Activated naive CD4-positive, alpha-beta T cell treated with anti-CD3 and anti-CD28 coated beads, Interleukin-2, amount 50 U/mL, for 24 hours (primary cell): ENCODE measurements around the gene KRTAP10-6.
"Not testable (repeated sequence)": the region's sequence is repeated elsewhere in the genome, so short reads cannot be mapped to it uniquely, and the experiment has no call there.

ENCODE experiments used
- H3K27ac Mint-ChIP-seq: one replicate; pipeline ENCODE4 v1.8.0; 2021; ENCODE audit warnings: mild to moderate bottlenecking, mixed read lengths
- H3K27me3 Mint-ChIP-seq: one replicate; pipeline ENCODE4 v1.8.0; 2021; ENCODE audit warnings: mixed read lengths
- H3K36me3 Mint-ChIP-seq: one replicate; pipeline ENCODE4 v1.8.0; 2021; ENCODE audit warnings: mixed read lengths
- H3K4me1 Mint-ChIP-seq: one replicate; pipeline ENCODE4 v1.8.0; 2021; ENCODE audit warnings: mixed read lengths
- H3K4me3 Mint-ChIP-seq: one replicate; pipeline ENCODE4 v1.8.0; 2021; ENCODE audit warnings: mild to moderate bottlenecking, mixed read lengths
- H3K9me3 Mint-ChIP-seq: one replicate; pipeline ENCODE4 v1.8.0; 2021; ENCODE audit warnings: mixed read lengths

Gene KRTAP10-6

DNA sequence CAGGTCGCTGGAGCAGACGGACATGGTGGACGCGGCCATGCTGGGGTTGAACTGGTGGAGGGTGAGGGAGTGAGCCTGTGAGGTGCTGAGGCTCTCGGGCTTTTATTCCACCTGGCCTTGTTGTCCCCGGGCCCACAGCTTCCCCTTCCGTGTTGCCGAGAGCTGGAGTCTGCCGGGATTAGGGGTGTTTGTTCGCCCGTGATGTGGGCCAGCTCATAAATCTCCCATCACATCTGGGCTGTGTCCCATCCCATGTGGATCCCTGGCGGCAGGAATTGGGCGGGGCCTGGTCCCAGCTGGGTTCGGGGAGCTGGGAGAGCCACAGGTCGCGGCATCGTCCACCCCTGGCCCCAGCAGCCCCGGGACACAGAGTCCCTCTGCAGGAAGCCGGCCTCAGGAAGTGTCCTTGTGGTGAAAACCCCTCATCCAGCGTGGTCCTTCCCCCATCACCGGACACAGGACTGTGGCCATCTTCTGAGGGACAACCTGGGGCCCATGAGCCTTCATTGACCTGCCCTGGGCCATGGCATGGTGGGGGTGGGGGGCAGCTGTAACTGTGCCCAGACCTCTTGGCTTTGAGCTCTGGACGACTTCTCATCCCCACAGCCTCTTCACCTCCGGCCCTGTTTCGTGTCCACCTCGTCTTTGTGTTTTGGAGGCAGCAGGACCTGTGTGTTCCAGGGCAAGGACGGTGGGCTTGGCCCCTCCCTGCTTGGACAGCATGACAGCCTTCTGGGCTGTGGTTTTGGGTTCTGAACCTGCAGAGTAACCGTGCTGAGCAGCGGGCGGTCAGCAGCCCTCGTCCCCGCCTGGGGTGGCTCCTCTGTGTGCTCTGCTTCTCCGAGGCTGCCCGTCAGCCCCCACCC is at the start of gene KRTAP10-6:
Gene KRTAP10-6, minus strand, starts transcription at position 60 of the 866 bp plus-strand sequence. Its CDS starts 21 bp downstream, at position 39.
- Mint-ChIP-seq H3K9me3 (no peaks in the 10 kb centered on the region), H3K36me3 (no peaks in the 10 kb centered on the region), H3K27me3 (no peaks in the 10 kb centered on the region), H3K4me1 (peaks cover 3% of the 10 kb centered on the region), H3K27ac (no peak within 1 kb of the TSS), H3K4me3 (no peak within 1 kb of the TSS)

DNA sequence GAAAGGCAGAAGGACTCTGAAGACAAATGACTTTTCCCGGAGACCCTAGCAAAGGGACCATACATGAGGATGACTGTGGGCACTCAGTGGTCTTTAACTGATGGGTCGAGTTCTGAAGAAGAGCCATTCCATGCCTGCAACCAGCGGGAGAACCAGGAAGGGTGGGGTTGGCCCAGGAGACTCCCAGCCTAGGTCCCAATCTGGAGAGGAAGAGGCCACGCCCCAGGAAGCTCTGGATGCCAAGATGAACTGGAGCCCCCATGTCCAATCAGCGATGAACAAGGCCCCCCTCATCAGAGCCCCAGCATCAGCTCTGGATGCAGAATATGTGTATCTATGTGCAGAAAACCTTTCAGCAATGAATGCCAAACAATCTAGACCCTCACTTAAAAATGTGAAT is 48.5 kb upstream of the KRTAP10-6 start:
- Mint-ChIP-seq H3K9me3 (peaks cover 22% of the 10 kb centered on the region), H3K27ac (no peak overlapping the region), H3K36me3 (peaks cover 8% of the 10 kb centered on the region), H3K4me1 (no peaks in the 10 kb centered on the region), H3K27me3 (no peaks in the 10 kb centered on the region), H3K4me3 (no peak overlapping the region)

DNA sequence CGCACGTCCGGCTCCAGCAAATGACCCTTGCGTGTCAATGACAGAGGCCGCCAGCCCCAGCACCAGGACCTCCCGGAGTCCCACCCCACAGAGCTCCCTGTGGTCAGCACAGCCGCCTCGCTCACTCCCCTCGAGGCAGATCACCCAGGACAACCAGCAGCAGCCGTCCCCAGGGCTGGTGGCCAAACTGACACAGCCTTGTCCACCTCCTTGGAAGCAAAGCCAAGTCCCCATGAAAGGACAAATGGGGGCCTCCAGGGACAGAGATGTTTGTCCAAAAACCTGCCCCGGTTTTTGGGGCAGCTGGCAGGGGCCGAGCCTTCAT is 47.0 kb upstream of the KRTAP10-6 start:
- peaks cover 17% of the 10 kb centered on the region for H3K9me3 Mint-ChIP-seq
- no peak overlapping the region for H3K4me3 Mint-ChIP-seq
- H3K27ac Mint-ChIP-seq, result peak overlapping the region; percentile 65

GRCh38 chr21:44638506-44639330 is 46.4 kb upstream of the KRTAP10-6 start:
- not testable (repeated sequence) for H3K4me1 Mint-ChIP-seq, H3K4me3 Mint-ChIP-seq, H3K27me3 Mint-ChIP-seq, H3K36me3 Mint-ChIP-seq
- Mint-ChIP-seq H3K27ac (peak overlapping the region; percentile 65), H3K9me3 (peaks cover 21% of the 10 kb centered on the region)

More for the DNA sequence above, 47.0 kb upstream of the KRTAP10-6 start:
- no peaks in the 10 kb centered on the region for H3K4me1 Mint-ChIP-seq
- no peaks in the 10 kb centered on the region for H3K27me3 Mint-ChIP-seq
- peaks cover 2% of the 10 kb centered on the region for H3K36me3 Mint-ChIP-seq

DNA sequence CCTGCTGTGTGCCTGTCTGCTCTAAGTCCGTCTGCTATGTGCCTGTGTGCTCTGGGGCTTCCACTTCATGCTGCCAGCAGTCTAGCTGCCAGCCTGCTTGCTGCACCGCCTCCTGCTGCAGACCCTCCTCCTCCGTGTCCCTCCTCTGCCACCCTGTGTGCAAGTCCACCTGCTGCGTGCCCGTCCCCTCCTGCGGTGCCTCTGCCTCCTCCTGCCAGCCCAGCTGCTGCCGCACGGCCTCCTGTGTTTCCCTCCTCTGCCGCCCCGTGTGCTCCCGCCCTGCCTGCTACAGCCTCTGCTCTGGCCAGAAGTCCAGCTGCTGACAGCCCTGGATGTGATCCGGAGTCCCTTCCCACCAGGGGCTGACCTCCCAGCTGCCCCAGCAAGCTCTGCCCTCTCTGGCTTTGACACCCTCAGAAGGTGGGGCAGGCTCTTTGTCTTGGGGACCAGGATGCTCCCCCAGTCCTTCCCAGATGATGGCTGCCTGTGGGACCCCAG is 45.6 kb upstream of the KRTAP10-6 start:
- H3K4me3 Mint-ChIP-seq, H3K4me1 Mint-ChIP-seq, H3K27me3 Mint-ChIP-seq, H3K27ac Mint-ChIP-seq, H3K36me3 Mint-ChIP-seq: not testable (repeated sequence)
- H3K9me3 Mint-ChIP-seq, result peaks cover 29% of the 10 kb centered on the region

DNA sequence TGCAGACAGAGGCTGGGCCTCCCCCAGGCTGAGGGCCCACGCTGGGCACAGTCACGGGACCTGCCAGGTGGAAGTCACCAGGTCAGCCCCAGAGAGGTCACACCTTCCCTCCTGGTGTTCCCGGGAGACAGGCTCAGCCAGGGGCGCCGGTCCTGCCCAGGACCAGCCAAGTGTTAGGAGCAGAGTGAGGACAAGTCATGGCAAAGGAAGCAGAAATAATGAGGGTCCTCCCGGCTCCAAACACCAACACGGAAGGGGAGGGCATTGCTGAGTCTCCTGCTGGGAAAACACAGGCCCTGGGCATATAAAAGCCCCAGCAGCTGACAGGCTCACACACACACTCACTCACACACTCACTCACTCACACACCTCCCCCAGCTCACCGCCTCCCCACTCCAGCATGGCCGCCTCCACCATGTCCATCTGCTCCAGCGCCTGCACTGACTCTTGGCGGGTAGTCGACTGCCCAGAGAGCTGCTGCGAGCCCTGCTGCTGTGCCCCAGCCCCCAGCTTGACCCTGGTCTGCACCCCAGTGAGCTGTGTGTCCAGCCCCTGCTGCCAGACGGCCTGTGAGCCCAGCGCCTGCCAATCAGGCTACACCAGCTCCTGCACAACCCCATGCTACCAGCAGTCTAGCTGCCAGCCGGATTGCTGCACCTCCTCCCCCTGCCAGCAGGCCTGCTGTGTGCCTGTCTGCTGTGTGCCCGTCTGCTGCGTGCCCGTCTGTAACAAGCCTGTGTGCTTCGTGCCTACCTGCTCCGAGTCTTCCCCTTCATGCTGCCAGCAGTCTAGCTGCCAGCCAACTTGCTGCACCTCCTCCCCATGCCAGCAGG is 44.9 kb upstream of the KRTAP10-6 start, which contains the start of gene KRTAP10-10:
Gene KRTAP10-10, plus strand, starts transcription at position 339 of the 833 bp plus-strand sequence. Its CDS starts 62 bp downstream, at position 401.
- Mint-ChIP-seq H3K4me1 (no peaks in the 10 kb centered on the region), H3K27ac (peak within 1 kb of the TSS; percentile 76), H3K27me3 (no peaks in the 10 kb centered on the region), H3K9me3 (peaks cover 29% of the 10 kb centered on the region), H3K36me3 (peaks cover 5% of the 10 kb centered on the region), H3K4me3 (no peak within 1 kb of the TSS)

GRCh38 chr21:44636209-44637017 is 44.1 kb upstream of the KRTAP10-6 start:
- Mint-ChIP-seq H3K9me3 (peaks cover 29% of the 10 kb centered on the region), H3K4me3 (no peak overlapping the region), H3K27ac (peak overlapping the region; percentile 76), H3K4me1 (no peaks in the 10 kb centered on the region), H3K36me3 (peaks cover 5% of the 10 kb centered on the region), H3K27me3 (no peaks in the 10 kb centered on the region)

GRCh38 chr21:44632067-44632466 is 39.8 kb upstream of the KRTAP10-6 start:
- H3K27ac Mint-ChIP-seq, result no peak overlapping the region
- no peaks in the 10 kb centered on the region for H3K27me3 Mint-ChIP-seq
- peaks cover 33% of the 10 kb centered on the region for H3K9me3 Mint-ChIP-seq
- no peak overlapping the region for H3K4me3 Mint-ChIP-seq
- H3K36me3 Mint-ChIP-seq, result peaks cover 13% of the 10 kb centered on the region
- H3K4me1 Mint-ChIP-seq, result peaks cover 32% of the 10 kb centered on the region

DNA sequence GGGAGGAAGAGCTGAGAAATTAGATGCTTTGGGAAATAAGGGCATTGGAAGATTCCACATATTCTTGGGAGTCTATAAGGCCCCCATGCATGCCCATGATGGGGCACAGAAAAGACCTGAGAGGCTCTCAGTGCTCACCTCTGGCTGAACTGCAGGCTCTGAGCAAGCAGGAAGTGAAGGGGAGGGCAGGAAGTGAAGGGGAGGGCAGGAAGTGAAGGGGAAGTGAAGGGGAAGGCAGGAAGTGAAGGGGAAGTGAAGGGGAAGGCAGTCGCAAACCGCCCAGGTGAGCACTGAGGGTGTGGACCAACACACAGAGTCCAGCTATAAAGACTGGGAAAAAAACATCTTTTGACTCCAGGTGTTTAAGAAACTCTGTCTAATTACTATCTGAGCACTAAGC is 38.1 kb upstream of the KRTAP10-6 start:
- peaks cover 38% of the 10 kb centered on the region for H3K4me1 Mint-ChIP-seq
- no peak overlapping the region for H3K27ac Mint-ChIP-seq
- H3K9me3 Mint-ChIP-seq, result peaks cover 33% of the 10 kb centered on the region
- no peaks in the 10 kb centered on the region for H3K27me3 Mint-ChIP-seq
- peak overlapping the region; percentile 41 for H3K4me3 Mint-ChIP-seq
- H3K36me3 Mint-ChIP-seq, result peaks cover 13% of the 10 kb centered on the region

GRCh38 chr21:44628707-44629391 is 36.5 kb upstream of the KRTAP10-6 start:
- H3K27ac Mint-ChIP-seq, result no peak overlapping the region
- H3K9me3 Mint-ChIP-seq, result peaks cover 37% of the 10 kb centered on the region
- no peak overlapping the region for H3K4me3 Mint-ChIP-seq
- H3K27me3 Mint-ChIP-seq, result no peaks in the 10 kb centered on the region
- peaks cover 15% of the 10 kb centered on the region for H3K36me3 Mint-ChIP-seq
- H3K4me1 Mint-ChIP-seq, result peaks cover 38% of the 10 kb centered on the region

- not testable (repeated sequence) for H3K27me3 Mint-ChIP-seq, H3K27ac Mint-ChIP-seq, H3K4me3 Mint-ChIP-seq
- Mint-ChIP-seq H3K36me3 (peaks cover 18% of the 10 kb centered on the region), H3K9me3 (peaks cover 37% of the 10 kb centered on the region), H3K4me1 (peaks cover 38% of the 10 kb centered on the region)
Measured at GRCh38 chr21:44627831-44628233, 35.5 kb upstream of the KRTAP10-6 start.

DNA sequence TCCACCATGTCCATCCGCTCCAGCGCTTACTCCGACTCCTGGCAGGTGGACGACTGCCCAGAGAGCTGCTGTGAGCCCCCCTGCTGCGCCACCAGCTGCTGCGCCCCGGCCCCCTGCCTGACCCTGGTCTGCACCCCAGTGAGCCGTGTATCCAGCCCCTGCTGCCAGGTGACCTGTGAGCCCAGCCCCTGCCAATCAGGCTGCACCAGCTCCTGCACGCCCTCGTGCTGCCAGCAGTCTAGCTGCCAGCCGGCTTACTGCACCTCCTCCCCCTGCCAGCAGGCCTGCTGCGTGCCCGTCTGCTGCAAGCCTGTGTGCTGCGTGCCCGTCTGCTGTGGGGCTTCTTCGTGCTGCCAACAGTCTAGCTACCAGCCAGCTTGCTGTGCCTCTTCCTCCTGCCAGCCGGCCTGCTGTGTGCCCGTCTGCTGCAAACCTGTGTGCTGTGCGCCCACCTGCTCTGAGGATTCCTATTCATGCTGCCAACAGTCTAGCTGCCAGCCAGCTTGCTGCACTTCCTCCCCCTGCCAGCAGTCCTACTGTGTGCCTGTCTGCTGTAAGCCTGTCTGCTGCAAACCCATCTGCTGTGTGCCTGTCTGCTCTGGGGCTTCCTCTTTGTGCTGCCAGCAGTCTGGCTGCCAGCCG is 35.0 kb upstream of the KRTAP10-6 start:
- Mint-ChIP-seq H3K4me1 (peaks cover 38% of the 10 kb centered on the region), H3K27ac (peak overlapping the region; percentile 59), H3K9me3 (peaks cover 42% of the 10 kb centered on the region), H3K36me3 (peaks cover 22% of the 10 kb centered on the region)
- H3K27me3 Mint-ChIP-seq, H3K4me3 Mint-ChIP-seq: not testable (repeated sequence)

GRCh38 chr21:44626673-44627143 is 34.4 kb upstream of the KRTAP10-6 start, which contains the start of gene KRTAP10-9:
KRTAP10-9 (plus strand) TSS chr21:44627093; CDS start chr21:44627172, 79 bp downstream.
- Mint-ChIP-seq H3K4me1 (peaks cover 38% of the 10 kb centered on the region), H3K36me3 (peaks cover 22% of the 10 kb centered on the region)

More at GRCh38 chr21:44626673-44627143, 34.4 kb upstream of the KRTAP10-6 start, which contains the start of gene KRTAP10-9:
- Mint-ChIP-seq H3K27me3 (no peaks in the 10 kb centered on the region), H3K27ac (peak within 1 kb of the TSS; percentile 59), H3K9me3 (peaks cover 42% of the 10 kb centered on the region), H3K4me3 (no peak within 1 kb of the TSS)
